Left colon (tissue), 2 donors: Measurements from ENCODE around the gene CYP2E1. TPM values are rescaled to one million over a fixed set of nuclear protein-coding genes. Genes with fewer than 3 reads are reported as not detected.
"Not testable (repeated sequence)": the region's sequence is repeated elsewhere in the genome, so short reads cannot be mapped to it uniquely, and the experiment has no call there.

Experiments used
- ATAC-seq: fragments of 200-7000 bp; cut with Tn5 transposase; one replicate; pipeline ENCODE4 v1.9.1; 2020; ENCODE audit warnings: mild to moderate bottlenecking, moderate library complexity
- DNase-seq, 2 donors: peaks; one replicate each; pipeline ENCODE4 v3.0.0-alpha.2; 2020
- intact Hi-C, 2 donors: fragments of 100-400 bp; cut with DNase I in 1 of 2; cut with micrococcal nuclease in 1 of 2; formaldehyde crosslinking; loops; one replicate each; pipeline versions ENCODE4 v1.11.2 to v1.14.0; 2022; cut with DNase I, micrococcal nuclease
- total RNA-seq, 2 donors: library from RNA; stranded (reverse); fragmentation: NEBNext Ultra II Directional; extraction: Animal tissue kit (Norgen Biotek cat#: 25700); gene quantifications; one replicate each; pipeline ENCODE4 v1.2.1, GENCODE V29; 2021
- donor health status: DM: no; HTN: no; CAD: no.
- donor health status: DM: yes; HTN: yes; CAD: no.

Gene CYP2E1
- total RNA-seq, 2 donors from 2014 or later, result 0.67 to 0.92 TPM

DNA sequence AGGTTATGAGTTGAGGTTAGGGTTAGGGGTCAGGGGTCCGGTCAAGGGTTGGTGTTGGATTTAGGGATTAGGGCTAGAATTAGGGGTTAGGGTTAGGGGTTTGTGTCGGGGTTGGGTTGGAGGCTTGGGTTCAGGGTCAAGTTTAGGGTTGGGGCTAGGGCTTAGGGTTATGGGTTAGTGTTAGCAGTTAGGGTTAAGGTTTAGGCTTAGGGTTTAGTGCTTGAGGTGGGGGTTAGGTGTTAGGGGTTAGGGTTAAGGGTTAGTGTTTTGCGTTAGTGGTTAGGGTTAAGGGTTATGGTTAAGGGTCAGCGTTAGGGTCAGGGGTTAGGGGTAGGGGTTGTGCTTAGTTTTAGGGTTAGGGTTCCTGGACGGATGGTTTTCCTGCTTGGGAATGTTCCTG lies 40.0 kb downstream of the CYP2E1 start:
- DNase-seq (no peak), ATAC-seq (no peak)
- intact Hi-C loops, result no loop called here

DNA sequence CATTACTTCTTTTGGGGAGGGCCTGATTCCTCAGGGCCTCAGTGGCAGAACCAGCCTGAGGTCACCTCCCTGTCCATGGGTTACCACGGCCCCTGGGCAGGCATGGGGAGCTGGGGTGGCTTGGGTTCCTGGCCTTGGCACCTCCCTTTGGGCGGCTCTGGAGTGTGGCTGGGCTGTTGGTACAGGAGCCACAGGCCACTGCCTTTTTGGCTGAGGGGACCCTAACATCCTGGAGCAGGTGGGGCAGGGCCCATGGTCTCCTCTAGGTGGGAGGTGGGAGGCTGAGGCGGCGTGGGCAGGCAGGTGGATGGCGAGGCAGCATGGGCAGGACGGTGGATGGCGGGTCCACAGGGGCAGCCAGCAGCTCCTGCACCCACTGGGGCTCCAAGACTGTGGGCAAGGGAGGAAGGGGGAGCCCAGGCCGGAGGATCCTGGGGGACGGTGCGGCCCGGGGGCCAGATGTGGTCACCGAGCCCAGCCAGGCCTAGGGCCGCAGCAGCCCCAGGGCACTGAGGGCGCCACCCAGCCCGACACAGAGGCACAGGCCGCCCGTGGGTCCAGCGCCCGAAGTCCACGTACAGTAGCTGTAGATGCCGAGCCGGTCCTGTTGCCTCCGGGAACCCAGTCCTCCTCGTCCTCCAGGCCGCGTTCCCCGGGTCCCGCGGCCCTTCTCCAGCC lies 40.6 kb downstream of the CYP2E1 start:
- DNase-seq (no peak), ATAC-seq (no peak)
- intact Hi-C loops, result no loop called here

DNA sequence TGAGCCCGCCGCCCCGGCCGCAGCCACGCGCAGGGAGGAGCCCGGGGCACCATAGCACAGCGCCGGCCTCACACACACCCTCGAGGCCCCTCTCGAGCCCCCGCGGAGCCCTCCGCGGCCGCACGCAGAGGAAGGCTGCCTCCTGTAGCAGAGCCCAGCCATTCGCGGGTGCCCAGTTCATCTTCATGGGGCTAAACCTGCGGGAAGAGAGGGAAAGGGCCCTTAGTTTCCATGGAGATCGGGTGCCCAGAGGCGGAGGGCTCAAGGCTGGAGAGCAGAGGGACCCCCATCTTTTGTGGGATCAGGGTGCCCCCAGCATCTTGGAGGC lies 41.1 kb downstream of the CYP2E1 start:
- ATAC-seq (no peak), DNase-seq (no peak)
- intact Hi-C loops, result no loop called here

DNA sequence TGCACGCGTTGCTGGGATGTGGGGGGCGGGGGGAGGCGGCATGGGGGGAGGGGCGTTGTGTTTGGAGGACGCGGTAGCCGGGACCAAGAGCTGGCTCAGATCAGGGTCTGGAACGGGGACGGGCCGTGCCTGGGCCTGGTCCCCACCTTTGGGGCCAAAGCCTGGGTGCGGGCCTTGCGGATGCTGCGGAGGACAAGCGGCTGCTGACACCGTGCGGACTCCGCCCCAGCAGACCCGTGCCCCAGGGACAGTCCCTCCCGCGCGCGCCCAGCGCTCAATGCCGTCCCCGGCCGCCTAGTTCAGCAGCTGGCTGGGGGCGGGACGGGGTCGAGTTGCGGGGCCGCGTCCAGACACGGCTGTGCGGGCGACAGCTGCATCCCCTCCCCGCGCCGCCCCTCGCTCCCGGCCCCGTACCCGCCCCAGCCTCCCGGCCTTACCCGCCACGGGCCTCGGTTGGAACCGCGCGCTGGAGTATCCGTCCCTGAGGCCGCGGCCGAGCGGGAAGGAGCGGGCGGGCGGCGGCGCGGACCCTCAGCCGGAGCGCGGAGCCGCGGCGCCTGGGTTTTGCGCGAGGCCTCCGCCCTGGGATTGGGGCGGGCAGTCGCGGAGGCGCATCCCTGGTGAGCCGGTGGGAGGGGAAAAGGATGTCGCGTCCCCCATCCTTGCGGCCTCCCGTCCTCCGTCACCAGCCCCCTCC lies 41.8 kb downstream of the CYP2E1 start:
- DNase-seq, intact Hi-C loops: not testable (repeated sequence)
- ATAC-seq, result peak; percentile 49

DNA sequence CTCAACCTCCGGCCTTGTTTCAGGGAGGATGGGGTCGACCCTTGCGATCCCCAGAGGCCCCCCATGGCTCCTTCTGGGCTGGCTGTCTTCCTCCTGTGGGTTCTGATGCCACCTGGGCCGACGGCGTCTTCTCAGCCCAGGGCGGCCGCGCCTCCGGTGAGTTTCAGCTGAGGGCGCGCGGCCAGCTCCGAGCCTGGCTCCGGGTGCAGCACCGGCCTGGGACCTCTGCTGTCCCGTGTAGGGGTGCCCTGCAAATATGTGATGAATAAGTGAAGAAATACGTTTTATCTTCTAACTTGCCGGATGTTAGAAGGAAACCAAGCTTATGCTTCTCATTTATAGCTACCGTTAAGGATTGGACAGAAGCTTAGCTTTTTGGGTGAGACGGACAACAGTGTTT lies 42.6 kb downstream of the CYP2E1 start:
- DNase-seq, result peak in 1 of 2 donors; percentile 8

DNA sequence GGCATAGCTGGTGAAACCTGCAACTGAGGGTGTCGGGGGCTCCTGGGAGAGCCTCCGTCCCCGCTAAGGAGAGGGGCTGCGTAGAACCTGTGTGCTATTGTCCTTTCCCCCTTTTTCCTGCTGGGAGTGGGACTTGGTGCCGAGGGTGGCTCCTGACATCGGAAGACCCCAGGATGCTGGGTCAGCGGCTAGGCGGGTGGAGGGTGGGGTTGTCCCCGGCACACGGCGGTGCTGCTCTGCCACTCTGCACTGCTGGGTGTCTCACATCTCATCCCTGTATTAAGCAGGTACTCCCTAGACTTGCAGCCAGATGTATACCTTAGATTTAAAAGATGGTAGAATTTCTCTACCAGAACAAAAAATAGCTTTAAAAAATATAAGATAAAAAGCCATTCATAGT lies 44.9 kb downstream of the CYP2E1 start:
- intact Hi-C loops, DNase-seq, ATAC-seq: not testable (repeated sequence)

More for the DNA sequence above, 42.6 kb downstream of the CYP2E1 start:
- ATAC-seq, result peak; percentile 23
- intact Hi-C loops, result not testable (repeated sequence)

DNA sequence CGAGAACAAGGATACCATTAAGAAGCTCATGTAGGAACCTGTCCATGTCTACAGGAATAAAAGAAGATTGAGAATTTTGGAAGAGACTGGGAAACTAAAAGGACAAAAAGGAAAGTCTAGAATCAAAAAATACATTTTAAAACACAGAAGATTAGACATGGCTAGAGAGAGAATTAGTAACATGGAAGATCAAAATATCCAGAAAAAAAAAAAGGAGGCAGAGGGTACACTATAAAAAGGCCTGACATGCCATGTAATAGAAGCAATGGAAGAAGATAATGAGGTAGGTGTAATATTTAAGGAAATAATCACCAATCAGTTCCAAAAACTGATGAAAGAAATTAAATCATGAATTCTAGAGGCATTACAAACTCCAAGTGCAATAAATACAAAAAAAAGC lies 46.3 kb downstream of the CYP2E1 start:
- intact Hi-C loops, ATAC-seq: not testable (repeated sequence)

DNA sequence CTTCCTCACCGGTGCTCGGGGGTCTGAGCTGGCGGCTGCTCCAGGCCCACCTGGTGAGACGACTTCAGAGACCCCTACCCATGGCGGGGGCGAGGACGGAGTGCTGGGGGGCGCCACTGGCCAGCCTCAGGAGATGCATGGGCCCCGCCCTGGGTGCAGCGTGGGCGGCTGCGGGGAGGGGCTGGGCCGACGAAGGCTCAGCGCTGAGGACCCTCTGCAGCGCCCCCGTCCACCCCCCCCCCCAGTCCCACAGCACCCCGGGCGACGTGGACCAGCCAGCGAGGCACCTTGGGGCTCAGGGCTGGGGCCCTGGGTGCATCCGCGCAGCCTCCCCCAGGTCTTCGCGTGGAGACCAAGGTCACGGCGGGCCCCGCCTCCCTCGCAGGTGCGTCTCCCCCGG lies 49.9 kb downstream of the CYP2E1 start:
- intact Hi-C loops, result not testable (repeated sequence)

More for the DNA sequence above, 46.3 kb downstream of the CYP2E1 start:
- not testable (repeated sequence) for DNase-seq

More for the DNA sequence above, 49.9 kb downstream of the CYP2E1 start:
- not testable (repeated sequence) for ATAC-seq, DNase-seq

Other genes starting within 250 kb of the CYP2E1 start
- gene TUBGCP2, start 218.5 kb upstream of the CYP2E1 start, total RNA-seq, result 10 to 100 TPM; 53.8 to 53.9 TPM
- 10 to 100 TPM; 41.0 to 42.1 TPM for gene ZNF511, start 218.4 kb upstream of the CYP2E1 start, total RNA-seq
- 1 to 10 TPM in 1 of 2 donors, under 1 TPM in 1; 0.43 to 1.6 TPM for gene CALY, start 190.5 kb upstream of the CYP2E1 start, total RNA-seq
- gene PRAP1, start 180.0 kb upstream of the CYP2E1 start, total RNA-seq, result 100 to 1,000 TPM in 1 of 2 donors, 10 to 100 TPM in 1; 48.3 to 244 TPM
- gene FUOM, start 169.3 kb upstream of the CYP2E1 start, total RNA-seq, result 10 to 100 TPM; 25.5 to 28.7 TPM
- 100 to 1,000 TPM; 173 to 205 TPM for gene ECHS1, start 154.0 kb upstream of the CYP2E1 start, total RNA-seq
- 10 to 100 TPM in 1 of 2 donors, 1 to 10 TPM in 1; 9.3 to 10.5 TPM for gene PAOX, start 148.1 kb upstream of the CYP2E1 start, total RNA-seq
- 10 to 100 TPM; 38.0 to 49.5 TPM for gene MTG1, start 133.2 kb upstream of the CYP2E1 start, total RNA-seq
- not detected for gene SPRN, start 102.7 kb upstream of the CYP2E1 start, total RNA-seq
- gene SCART1, start 73.4 kb upstream of the CYP2E1 start, total RNA-seq, result 1 to 10 TPM; 2.1 to 3.9 TPM
- not detected for gene SYCE1, start 38.2 kb downstream of the CYP2E1 start, total RNA-seq
- gene FRG2B, start 99.4 kb downstream of the CYP2E1 start, total RNA-seq, result not detected